Mucosa of descending colon (tissue), 3 donors: ENCODE data around the gene GNE. TPM values are rescaled to one million over a fixed set of nuclear protein-coding genes. Genes with fewer than 3 reads are reported as not detected.
"Not testable (repeated sequence)": the region's sequence is repeated elsewhere in the genome, so short reads cannot be mapped to it uniquely, and the experiment has no call there.

Source experiments
- ATAC-seq: fragments of 200-7000 bp; cut with Tn5 transposase; one replicate; pipeline ENCODE4 v1.9.1; 2020; ENCODE audit warnings: mild to moderate bottlenecking, moderate library complexity
- DNase-seq, 3 donors: peaks; one replicate each; pipeline ENCODE4 v3.0.0-alpha.2; 2020
- H3K36me3 ChIP-seq: fragments of 200-600 bp; one replicate; pipeline ENCODE4 v1.8.0; 2021; ENCODE audit warnings: low read depth, mild to moderate bottlenecking
- H3K4me1 ChIP-seq: fragments of 200-600 bp; one replicate; pipeline ENCODE4 v1.8.0; 2021; ENCODE audit warnings: low read depth, mild to moderate bottlenecking
- H3K4me3 ChIP-seq: fragments of 200-600 bp; one replicate; pipeline ENCODE4 v1.8.0; 2021; ENCODE audit warnings: mild to moderate bottlenecking
- H3K9me3 ChIP-seq: fragments of 200-600 bp; one replicate; pipeline ENCODE4 v1.8.0; 2021; ENCODE audit warnings: mild to moderate bottlenecking
- intact Hi-C, 2 donors: fragments of 100-400 bp; cut with DNase I in 1 of 2; cut with micrococcal nuclease in 1 of 2; formaldehyde crosslinking; loops; one replicate each; pipeline versions ENCODE4 v1.11.0 to v1.11.1; 2022; cut with DNase I, micrococcal nuclease
- total RNA-seq, 3 donors: library from RNA; stranded (reverse); fragmentation: NEBNext Ultra II Directional in 2 of 3; extraction: Animal tissue kit (Norgen Biotek cat#: 25700) in 2 of 3; gene quantifications; one replicate each; pipeline versions ENCODE4 v1.2.1 to v1.2.4, GENCODE V29; 2021 to 2023
- TF ChIP-seq, protein P1 (sequence below): fragments of 200-600 bp; IDR thresholded peaks from one replicate; pipeline ENCODE4 v1.8.0; 2022; ENCODE audit warnings: antibody characterized with exemption, mild to moderate bottlenecking
- donor health status: DM: no; HTN: no; CAD: no; lungs with moderate emphysema.
- donor health status: DM: no; HTN: no; CAD: no.
- donor health status: DM: no; HTN: yes; CAD: no.

GNE gene
- total RNA-seq, 3 donors from 2014 or later = 56.6 to 107 (median 93.0) TPM

DNA sequence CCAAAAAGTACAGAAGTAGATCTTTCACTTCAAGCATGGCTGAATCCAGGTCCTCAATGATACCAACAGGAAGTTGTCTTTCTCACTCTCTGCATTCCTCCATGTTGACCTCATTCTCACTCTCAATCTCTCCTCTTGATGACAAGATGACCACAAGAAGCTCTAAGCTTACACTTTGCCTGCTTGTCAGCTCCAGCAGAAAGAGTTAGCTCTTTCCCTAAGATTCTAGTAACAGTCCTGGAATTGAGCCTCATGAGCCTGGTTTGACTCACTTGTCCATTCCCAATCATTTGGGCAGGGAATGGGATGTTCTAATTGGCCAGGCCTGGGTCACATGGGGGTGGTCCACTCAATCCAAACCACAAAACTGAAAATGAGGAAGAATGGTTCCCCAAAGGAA is 70.8 kb downstream of the GNE start:
- intact Hi-C loops = no loop called here
- Histone ChIP-seq H3K4me1 (peaks cover 5% of the 10 kb centered on the region), H3K4me3 (no peak overlapping the region), H3K9me3 (no peaks in the 10 kb centered on the region), H3K36me3 (no peaks in the 10 kb centered on the region)
- no peak for DNase-seq
- no peak for ATAC-seq
- TF ChIP-seq, protein P1, sequence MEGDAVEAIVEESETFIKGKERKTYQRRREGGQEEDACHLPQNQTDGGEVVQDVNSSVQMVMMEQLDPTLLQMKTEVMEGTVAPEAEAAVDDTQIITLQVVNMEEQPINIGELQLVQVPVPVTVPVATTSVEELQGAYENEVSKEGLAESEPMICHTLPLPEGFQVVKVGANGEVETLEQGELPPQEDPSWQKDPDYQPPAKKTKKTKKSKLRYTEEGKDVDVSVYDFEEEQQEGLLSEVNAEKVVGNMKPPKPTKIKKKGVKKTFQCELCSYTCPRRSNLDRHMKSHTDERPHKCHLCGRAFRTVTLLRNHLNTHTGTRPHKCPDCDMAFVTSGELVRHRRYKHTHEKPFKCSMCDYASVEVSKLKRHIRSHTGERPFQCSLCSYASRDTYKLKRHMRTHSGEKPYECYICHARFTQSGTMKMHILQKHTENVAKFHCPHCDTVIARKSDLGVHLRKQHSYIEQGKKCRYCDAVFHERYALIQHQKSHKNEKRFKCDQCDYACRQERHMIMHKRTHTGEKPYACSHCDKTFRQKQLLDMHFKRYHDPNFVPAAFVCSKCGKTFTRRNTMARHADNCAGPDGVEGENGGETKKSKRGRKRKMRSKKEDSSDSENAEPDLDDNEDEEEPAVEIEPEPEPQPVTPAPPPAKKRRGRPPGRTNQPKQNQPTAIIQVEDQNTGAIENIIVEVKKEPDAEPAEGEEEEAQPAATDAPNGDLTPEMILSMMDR = no peak

- H3K4me3 ChIP-seq, H3K36me3 ChIP-seq, DNase-seq, ATAC-seq, H3K4me1 ChIP-seq, intact Hi-C loops, H3K9me3 ChIP-seq: not testable (repeated sequence)
These were observed 78.0 kb downstream of the GNE start for GRCh38 chr9:36180243-36180642.

GRCh38 chr9:36177571-36177970 is 80.7 kb downstream of the GNE start:
- no peak for ATAC-seq
- intact Hi-C loops = no loop called here
- no peak for DNase-seq
- Histone ChIP-seq H3K4me1 (no peaks in the 10 kb centered on the region), H3K4me3 (no peak overlapping the region), H3K9me3 (no peaks in the 10 kb centered on the region), H3K36me3 (no peaks in the 10 kb centered on the region)
- TF ChIP-seq, protein P1 = no peak

DNA sequence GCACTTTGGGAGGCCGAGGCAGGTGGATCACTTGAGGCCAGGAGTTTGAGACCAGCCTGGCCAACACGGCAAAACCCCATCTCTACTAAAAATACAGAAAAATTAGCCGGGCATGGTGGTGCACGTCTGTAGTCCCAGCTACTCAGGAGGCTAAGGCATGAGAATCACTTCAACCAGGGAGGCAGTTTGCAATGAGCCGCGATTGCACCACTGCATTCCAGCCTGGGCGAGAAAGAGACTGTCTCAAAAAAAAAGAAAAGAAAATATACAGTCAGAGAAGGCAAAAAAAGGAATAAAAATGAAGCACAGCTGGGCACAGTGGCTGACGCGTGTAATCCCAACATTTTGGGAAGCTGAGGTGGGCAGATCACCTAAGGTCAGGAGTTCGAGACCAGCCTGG is 81.8 kb downstream of the GNE start:
- H3K9me3 ChIP-seq, H3K36me3 ChIP-seq, intact Hi-C loops, DNase-seq, ATAC-seq, H3K4me1 ChIP-seq, H3K4me3 ChIP-seq: not testable (repeated sequence)

DNA sequence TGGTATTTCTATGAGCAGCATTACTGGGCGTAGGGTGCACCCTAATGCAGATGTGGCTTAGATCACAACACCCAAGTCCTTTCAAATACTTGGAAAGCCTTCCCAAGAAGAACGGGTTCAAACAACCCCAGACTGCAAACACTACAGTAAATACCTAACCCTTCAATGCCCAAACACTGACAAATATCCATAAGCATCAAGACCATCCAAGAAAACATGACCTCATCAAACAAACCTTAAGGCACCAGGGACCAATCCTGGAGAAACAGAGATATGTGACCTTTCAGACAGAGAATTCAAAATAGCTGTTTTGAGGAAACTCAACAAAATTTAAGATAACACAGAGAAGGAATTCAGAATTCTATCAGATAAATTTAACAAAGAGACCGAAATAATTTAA is 83.0 kb downstream of the GNE start:
- intact Hi-C loops, DNase-seq, H3K4me1 ChIP-seq, H3K9me3 ChIP-seq, ATAC-seq, H3K36me3 ChIP-seq, H3K4me3 ChIP-seq: not testable (repeated sequence)

DNA sequence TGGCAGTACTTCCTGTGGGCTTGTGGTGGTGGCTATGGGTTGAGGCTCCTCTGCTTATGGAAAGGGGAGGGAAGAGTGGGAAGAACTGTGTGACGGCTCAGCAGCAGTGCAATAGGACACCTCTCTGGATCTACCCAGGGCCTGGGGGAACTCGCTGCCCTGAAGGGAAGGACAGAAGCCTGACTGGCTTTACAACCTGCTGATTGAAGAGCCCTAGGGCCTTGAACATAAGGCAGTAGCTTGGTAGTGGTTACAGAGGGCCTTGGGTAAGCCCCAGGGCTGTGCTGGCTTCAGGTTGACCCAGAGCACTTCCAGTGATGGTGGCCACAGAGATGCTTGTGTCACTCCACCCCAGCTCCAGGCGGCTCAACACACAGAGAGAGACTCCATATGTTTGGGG is 83.5 kb downstream of the GNE start:
- ATAC-seq (no peak), DNase-seq (no peak)
- no peaks in the 10 kb centered on the region for H3K4me1 ChIP-seq
- intact Hi-C loops = no loop called here
- no peaks in the 10 kb centered on the region for H3K36me3 ChIP-seq
- no peaks in the 10 kb centered on the region for H3K9me3 ChIP-seq
- H3K4me3 ChIP-seq = no peak overlapping the region
- TF ChIP-seq, protein P1 = no peak

DNA sequence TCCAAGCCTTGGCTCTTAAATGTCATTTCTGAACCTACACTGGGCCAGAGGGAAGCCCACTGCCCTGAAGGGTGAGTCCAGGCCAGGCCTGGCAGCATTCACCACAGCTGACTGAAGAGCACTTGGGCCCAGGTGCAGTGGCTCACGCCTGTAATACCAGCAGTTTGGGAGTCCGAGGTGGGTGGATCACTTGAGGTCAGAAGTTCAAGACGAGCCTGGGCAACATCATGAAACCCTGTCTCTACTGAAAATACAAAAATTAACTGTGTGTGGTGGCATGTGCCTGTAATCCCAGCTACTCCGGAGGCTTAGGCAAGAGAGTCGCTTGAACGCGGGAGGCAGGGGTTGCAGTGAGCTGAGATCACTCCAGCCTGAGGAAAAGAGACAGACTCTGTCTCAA is 84.0 kb downstream of the GNE start:
- ATAC-seq (no peak), DNase-seq (no peak)
- intact Hi-C loops = no loop called here
- H3K4me1 ChIP-seq = no peaks in the 10 kb centered on the region
- TF ChIP-seq, protein P1 = no peak
- H3K36me3 ChIP-seq = no peaks in the 10 kb centered on the region
- no peaks in the 10 kb centered on the region for H3K9me3 ChIP-seq
- H3K4me3 ChIP-seq = no peak overlapping the region
